GM12878 (cell line): ENCODE results near the gene ATG9A. TPM values are rescaled to one million over a fixed set of nuclear protein-coding genes. Genes with fewer than 3 reads are reported as not detected.

ENCODE experiments used
- BRCA1 ChIP-seq: IDR thresholded peaks from 2 replicates; pipeline ENCODE4 v1.6.1; 2011; ENCODE audit warnings: low read depth, low read length, improper control_type of control experiment
- ETV6 ChIP-seq, 2 experiments: fragments of 450-650 bp in 1 of 2; IDR thresholded peaks in 1 of 2; conservative IDR thresholded peaks in 1 of 2; 2 replicates each; pipeline ENCODE4 v1.6.1; 2014; ENCODE audit warnings: antibody characterized with exemption in 1 of 2, borderline replicate concordance in 1 of 2, low read depth in 1 of 2, mild to moderate bottlenecking in 1 of 2, moderate library complexity in 1 of 2
- HCFC1 ChIP-seq: fragments of 150-350 bp; IDR thresholded peaks from 2 replicates; pipeline ENCODE4 v1.6.1; 2014; ENCODE audit warnings: low read length
- IKZF2 ChIP-seq, 2 experiments: fragments of 450-650 bp; IDR thresholded peaks; 2 replicates each; pipeline ENCODE4 v1.6.1; 2017; ENCODE audit warnings: mild to moderate bottlenecking in 2 of 2, moderate library complexity in 2 of 2
- IRF5 ChIP-seq: fragments of 450-650 bp; IDR thresholded peaks from 2 replicates; pipeline ENCODE4 v1.6.1; 2017; ENCODE audit warnings: borderline replicate concordance
- JUNB ChIP-seq: IDR thresholded peaks from 2 replicates; pipeline ENCODE4 v1.6.1; 2016; ENCODE audit warnings: antibody characterized with exemption, mild to moderate bottlenecking
- MYB ChIP-seq: fragments of 150-350 bp; IDR thresholded peaks from 2 replicates; pipeline ENCODE4 v1.6.1; 2014; ENCODE audit warnings: mild to moderate bottlenecking, low read depth, low read length, borderline replicate concordance
- NKRF ChIP-seq: fragments of 450-650 bp; conservative IDR thresholded peaks from 2 replicates; pipeline ENCODE4 v1.6.1; 2017; ENCODE audit warnings: mild to moderate bottlenecking, moderate library complexity
- RAD51 ChIP-seq: fragments of 450-650 bp; IDR thresholded peaks from 2 replicates; pipeline ENCODE4 v1.6.1; 2016; ENCODE audit warnings: moderate library complexity, mild to moderate bottlenecking, inconsistent platforms
- SREBF2 ChIP-seq: IDR thresholded peaks from 2 replicates; pipeline ENCODE4 v1.6.1; 2012; ENCODE audit warnings: mild to moderate bottlenecking, low read length
- TCF3 ChIP-seq: IDR thresholded peaks from 2 replicates; pipeline ENCODE4 v1.6.1; 2012; ENCODE audit warnings: low read depth, mild to moderate bottlenecking, low read length, borderline replicate concordance; ENCODE audit not compliant: insufficient read depth
- ZBED1 ChIP-seq: IDR thresholded peaks from 2 replicates; pipeline ENCODE4 v1.6.1; 2016; ENCODE audit warnings: borderline replicate concordance
- ZSCAN29 ChIP-seq: fragments of 450-650 bp; IDR thresholded peaks from 2 replicates; pipeline ENCODE4 v1.6.1; 2017; ENCODE audit warnings: mild to moderate bottlenecking, moderate library complexity
- polyA plus RNA-seq, 11 experiments: library from polyadenylated mRNA; depleted of rRNA in 4 of 11; unstranded in 6 of 11; stranded (reverse) in 5 of 11; fragments of >200 nt; fragmentation: Nextera tagmentation in 4 of 11; fragmentation: Illumina TruSeq in 1 of 11; extraction: Ambion mirVana in 4 of 11; extraction: Trizol in 1 of 11; gene quantifications; 1 replicate in 1 of 11; 2 replicates in 10 of 11; pipeline versions ENCODE4 v1.2.1 to v1.2.3, GENCODE V29; 2011 to 2016; ENCODE audit warnings: inconsistent platforms in 2 of 11, missing spikeins in 2 of 11, low read depth in 1 of 11
- total RNA-seq, 4 experiments: library from RNA; depleted of rRNA in 3 of 4; stranded (reverse); fragments of >200 nt in 3 of 4; fragmentation: Illumina TruSeq in 1 of 4; extraction: Trizol in 1 of 4; gene quantifications; 2 replicates each; pipeline versions ENCODE4 v1.2.1 to v1.2.3, GENCODE V29; 2013 to 2021
- TF ChIP-seq, protein P1 (sequence below): fragments of 450-650 bp; IDR thresholded peaks from 2 replicates; pipeline ENCODE4 v1.6.1; 2018; ENCODE audit warnings: mild to moderate bottlenecking, low read depth, moderate library complexity; ENCODE audit not compliant: partially characterized antibody
- TF ChIP-seq, protein P2 (sequence below): fragments of 450-650 bp; IDR thresholded peaks from 2 replicates; pipeline ENCODE4 v1.6.1; 2017; ENCODE audit warnings: mild to moderate bottlenecking
- TF ChIP-seq, protein P3 (sequence below): fragments of 450-650 bp; IDR thresholded peaks from 2 replicates; pipeline ENCODE4 v1.6.1; 2017; ENCODE audit warnings: mild to moderate bottlenecking, moderate library complexity

ATG9A gene
- total and polyA plus RNA-seq, 10 of the 15 experiments (the other 5 are each of a cell fraction or from before 2014, with no cell fraction given), result 0.16 to 37.5 (median 14.6) TPM; not detected in 1

GRCh38 chr2:219253753-219254589 is 24.5 kb upstream of the ATG9A start, which contains the start of gene TUBA4A (continued):
- TF ChIP-seq NKRF (peak; percentile 68), IKZF2 (IDR thresholded peaks at IDR 0.05) (no peak), SREBF2 (no peak), ETV6 (conservative IDR thresholded peaks at IDR 0.05 in 1 of 2, IDR thresholded peaks at IDR 0.05 in 1 of 2; ENCODE audit: borderline replicate concordance in 1 of 2, low read depth in 1 of 2) (no peak), ZSCAN29 (no peak), HCFC1 (no peak), IRF5 (no peak), MYB (no peak), RAD51 (no peak), TCF3 (peak; percentile 87), BRCA1 (no peak), ZBED1 (no peak), JUNB (no peak)
- TF ChIP-seq, protein P1, sequence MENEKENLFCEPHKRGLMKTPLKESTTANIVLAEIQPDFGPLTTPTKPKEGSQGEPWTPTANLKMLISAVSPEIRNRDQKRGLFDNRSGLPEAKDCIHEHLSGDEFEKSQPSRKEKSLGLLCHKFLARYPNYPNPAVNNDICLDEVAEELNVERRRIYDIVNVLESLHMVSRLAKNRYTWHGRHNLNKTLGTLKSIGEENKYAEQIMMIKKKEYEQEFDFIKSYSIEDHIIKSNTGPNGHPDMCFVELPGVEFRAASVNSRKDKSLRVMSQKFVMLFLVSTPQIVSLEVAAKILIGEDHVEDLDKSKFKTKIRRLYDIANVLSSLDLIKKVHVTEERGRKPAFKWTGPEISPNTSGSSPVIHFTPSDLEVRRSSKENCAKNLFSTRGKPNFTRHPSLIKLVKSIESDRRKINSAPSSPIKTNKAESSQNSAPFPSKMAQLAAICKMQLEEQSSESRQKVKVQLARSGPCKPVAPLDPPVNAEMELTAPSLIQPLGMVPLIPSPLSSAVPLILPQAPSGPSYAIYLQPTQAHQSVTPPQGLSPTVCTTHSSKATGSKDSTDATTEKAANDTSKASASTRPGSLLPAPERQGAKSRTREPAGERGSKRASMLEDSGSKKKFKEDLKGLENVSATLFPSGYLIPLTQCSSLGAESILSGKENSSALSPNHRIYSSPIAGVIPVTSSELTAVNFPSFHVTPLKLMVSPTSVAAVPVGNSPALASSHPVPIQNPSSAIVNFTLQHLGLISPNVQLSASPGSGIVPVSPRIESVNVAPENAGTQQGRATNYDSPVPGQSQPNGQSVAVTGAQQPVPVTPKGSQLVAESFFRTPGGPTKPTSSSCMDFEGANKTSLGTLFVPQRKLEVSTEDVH, result no peak
- TF ChIP-seq, protein P2, sequence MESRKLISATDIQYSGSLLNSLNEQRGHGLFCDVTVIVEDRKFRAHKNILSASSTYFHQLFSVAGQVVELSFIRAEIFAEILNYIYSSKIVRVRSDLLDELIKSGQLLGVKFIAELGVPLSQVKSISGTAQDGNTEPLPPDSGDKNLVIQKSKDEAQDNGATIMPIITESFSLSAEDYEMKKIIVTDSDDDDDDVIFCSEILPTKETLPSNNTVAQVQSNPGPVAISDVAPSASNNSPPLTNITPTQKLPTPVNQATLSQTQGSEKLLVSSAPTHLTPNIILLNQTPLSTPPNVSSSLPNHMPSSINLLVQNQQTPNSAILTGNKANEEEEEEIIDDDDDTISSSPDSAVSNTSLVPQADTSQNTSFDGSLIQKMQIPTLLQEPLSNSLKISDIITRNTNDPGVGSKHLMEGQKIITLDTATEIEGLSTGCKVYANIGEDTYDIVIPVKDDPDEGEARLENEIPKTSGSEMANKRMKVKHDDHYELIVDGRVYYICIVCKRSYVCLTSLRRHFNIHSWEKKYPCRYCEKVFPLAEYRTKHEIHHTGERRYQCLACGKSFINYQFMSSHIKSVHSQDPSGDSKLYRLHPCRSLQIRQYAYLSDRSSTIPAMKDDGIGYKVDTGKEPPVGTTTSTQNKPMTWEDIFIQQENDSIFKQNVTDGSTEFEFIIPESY, result no peak
- TF ChIP-seq, protein P3, sequence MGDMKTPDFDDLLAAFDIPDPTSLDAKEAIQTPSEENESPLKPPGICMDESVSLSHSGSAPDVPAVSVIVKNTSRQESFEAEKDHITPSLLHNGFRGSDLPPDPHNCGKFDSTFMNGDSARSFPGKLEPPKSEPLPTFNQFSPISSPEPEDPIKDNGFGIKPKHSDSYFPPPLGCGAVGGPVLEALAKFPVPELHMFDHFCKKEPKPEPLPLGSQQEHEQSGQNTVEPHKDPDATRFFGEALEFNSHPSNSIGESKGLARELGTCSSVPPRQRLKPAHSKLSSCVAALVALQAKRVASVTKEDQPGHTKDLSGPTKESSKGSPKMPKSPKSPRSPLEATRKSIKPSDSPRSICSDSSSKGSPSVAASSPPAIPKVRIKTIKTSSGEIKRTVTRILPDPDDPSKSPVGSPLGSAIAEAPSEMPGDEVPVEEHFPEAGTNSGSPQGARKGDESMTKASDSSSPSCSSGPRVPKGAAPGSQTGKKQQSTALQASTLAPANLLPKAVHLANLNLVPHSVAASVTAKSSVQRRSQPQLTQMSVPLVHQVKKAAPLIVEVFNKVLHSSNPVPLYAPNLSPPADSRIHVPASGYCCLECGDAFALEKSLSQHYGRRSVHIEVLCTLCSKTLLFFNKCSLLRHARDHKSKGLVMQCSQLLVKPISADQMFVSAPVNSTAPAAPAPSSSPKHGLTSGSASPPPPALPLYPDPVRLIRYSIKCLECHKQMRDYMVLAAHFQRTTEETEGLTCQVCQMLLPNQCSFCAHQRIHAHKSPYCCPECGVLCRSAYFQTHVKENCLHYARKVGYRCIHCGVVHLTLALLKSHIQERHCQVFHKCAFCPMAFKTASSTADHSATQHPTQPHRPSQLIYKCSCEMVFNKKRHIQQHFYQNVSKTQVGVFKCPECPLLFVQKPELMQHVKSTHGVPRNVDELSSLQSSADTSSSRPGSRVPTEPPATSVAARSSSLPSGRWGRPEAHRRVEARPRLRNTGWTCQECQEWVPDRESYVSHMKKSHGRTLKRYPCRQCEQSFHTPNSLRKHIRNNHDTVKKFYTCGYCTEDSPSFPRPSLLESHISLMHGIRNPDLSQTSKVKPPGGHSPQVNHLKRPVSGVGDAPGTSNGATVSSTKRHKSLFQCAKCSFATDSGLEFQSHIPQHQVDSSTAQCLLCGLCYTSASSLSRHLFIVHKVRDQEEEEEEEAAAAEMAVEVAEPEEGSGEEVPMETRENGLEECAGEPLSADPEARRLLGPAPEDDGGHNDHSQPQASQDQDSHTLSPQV, result no peak
